ENCODE results near the gene OVAAL. TPM values are rescaled to one million over a fixed set of nuclear protein-coding genes. Genes with fewer than 3 reads are reported as not detected.

Gene OVAAL
- total RNA-seq, 1 donor = not detected

DNA sequence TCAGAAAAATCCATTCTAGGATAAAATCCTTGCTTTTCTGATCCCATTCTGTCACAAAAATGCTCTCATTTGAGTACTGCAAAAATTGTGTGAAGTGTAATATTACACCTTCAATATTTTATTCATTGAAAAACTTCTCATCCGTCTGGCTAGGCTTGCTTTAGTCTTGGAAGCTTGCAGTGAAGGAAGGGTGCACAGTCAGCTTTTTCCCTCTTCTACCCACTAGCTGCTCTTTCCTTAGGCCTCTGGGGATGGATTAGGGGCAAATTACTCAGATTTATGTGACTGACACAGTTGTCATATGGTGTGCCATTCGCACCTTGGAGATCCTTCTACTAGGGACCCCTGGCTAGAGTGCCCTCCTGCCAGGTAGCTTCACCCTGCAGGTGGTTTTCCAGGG lies 32.1 kb downstream of the OVAAL start:
- DNase-seq (ENCODE audit: low read depth) = no peak

DNA sequence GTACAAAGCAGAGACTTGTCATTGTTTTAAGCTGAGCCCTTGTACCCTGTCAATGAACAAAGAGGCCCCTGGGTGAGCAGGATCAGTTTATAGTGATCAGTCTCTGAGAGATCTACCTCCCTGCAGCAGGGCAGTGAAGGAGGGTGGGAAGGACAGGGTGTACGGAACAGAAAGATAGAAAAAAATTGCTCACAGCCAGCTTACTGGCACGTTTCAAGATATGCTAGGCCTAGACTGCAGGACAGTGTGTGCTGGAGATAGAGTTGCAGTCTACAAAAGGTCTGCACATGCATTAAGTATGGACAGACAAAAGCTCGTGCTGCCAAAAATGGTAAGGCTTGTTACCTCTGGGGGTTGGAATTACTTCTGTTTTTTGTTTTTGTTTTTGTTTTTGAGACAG lies 34.6 kb downstream of the OVAAL start:
- DNase-seq (ENCODE audit: low read depth) = no peak

More for the DNA sequence above, 32.1 kb downstream of the OVAAL start:
- no peak overlapping the region for H3K4me3 ChIP-seq (ENCODE audit: low read depth, low read length)
- TF ChIP-seq, protein P1, sequence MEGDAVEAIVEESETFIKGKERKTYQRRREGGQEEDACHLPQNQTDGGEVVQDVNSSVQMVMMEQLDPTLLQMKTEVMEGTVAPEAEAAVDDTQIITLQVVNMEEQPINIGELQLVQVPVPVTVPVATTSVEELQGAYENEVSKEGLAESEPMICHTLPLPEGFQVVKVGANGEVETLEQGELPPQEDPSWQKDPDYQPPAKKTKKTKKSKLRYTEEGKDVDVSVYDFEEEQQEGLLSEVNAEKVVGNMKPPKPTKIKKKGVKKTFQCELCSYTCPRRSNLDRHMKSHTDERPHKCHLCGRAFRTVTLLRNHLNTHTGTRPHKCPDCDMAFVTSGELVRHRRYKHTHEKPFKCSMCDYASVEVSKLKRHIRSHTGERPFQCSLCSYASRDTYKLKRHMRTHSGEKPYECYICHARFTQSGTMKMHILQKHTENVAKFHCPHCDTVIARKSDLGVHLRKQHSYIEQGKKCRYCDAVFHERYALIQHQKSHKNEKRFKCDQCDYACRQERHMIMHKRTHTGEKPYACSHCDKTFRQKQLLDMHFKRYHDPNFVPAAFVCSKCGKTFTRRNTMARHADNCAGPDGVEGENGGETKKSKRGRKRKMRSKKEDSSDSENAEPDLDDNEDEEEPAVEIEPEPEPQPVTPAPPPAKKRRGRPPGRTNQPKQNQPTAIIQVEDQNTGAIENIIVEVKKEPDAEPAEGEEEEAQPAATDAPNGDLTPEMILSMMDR (IDR thresholded peaks at IDR 0.05; ENCODE audit: insufficient read depth, low read depth, low read length) = no peak

DNA sequence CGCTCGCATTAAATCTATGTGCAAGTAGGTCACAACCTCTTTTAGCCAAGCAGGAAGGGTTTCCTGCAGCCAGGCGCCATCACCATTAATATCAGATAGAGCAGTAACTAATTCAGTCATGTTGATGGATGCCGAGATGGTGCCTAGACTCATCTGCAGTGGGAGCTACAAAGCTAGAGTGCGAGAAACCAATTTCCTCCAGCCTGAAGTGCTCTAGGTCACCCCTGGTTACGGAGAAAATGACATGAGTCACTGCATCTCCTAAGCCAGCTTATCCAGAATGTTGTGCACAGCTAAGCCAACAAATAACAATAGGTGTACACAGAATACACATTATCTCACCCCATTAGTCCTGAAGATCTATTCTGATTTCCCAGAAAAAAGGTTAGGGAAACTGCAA lies 36.0 kb downstream of the OVAAL start:
- TF ChIP-seq, protein P1 (IDR thresholded peaks at IDR 0.05; ENCODE audit: insufficient read depth, low read depth, low read length) = no peak
- DNase-seq (ENCODE audit: low read depth) = no peak
- no peak overlapping the region for H3K4me3 ChIP-seq (ENCODE audit: low read depth, low read length)

More for the DNA sequence above, 34.6 kb downstream of the OVAAL start:
- no peak overlapping the region for H3K4me3 ChIP-seq (ENCODE audit: low read depth, low read length)
- TF ChIP-seq, protein P1 (IDR thresholded peaks at IDR 0.05; ENCODE audit: insufficient read depth, low read depth, low read length) = no peak

DNA sequence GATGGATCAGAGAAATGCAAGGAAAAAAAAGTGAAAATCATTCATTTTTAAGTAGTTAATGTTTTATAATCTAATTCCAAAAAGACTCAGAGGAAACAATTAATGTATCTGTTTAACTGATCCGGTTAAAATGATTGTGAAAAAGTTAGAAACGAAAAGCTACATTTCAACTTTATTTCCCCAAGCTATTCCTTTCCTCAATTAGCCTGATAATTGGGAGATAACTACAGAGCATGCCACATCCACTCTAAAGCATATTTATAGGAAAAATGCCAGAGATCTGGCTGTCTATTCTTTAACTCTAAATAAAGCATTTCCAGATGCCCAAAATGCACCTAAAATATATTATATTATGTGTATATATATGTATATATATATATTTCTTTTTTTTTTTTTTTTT lies 37.2 kb downstream of the OVAAL start:
- no peak for DNase-seq (ENCODE audit: low read depth)
- no peak overlapping the region for H3K4me3 ChIP-seq (ENCODE audit: low read depth, low read length)
- TF ChIP-seq, protein P1 (IDR thresholded peaks at IDR 0.05; ENCODE audit: insufficient read depth, low read depth, low read length) = no peak

DNA sequence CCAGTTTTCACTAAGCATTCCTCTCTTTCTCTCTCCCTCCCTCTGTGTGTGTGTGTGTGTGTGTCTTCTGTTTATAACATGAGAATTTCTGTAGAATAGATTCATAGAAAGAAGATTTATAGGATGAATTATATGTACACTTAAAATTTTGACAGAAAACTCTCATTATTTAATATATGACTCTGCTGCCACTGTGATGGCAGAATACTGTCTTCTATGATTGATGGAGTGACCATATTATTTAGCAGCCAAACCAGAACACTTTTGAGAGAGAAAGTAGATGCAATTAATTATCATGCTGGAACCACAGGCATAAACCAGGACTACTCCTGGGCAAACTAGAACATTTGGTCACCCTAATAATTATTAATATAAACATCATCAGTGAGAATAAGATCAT lies 38.8 kb downstream of the OVAAL start:
- TF ChIP-seq, protein P1 (IDR thresholded peaks at IDR 0.05; ENCODE audit: insufficient read depth, low read depth, low read length) = no peak
- no peak for DNase-seq (ENCODE audit: low read depth)
- H3K4me3 ChIP-seq (ENCODE audit: low read depth, low read length) = no peak overlapping the region

DNA sequence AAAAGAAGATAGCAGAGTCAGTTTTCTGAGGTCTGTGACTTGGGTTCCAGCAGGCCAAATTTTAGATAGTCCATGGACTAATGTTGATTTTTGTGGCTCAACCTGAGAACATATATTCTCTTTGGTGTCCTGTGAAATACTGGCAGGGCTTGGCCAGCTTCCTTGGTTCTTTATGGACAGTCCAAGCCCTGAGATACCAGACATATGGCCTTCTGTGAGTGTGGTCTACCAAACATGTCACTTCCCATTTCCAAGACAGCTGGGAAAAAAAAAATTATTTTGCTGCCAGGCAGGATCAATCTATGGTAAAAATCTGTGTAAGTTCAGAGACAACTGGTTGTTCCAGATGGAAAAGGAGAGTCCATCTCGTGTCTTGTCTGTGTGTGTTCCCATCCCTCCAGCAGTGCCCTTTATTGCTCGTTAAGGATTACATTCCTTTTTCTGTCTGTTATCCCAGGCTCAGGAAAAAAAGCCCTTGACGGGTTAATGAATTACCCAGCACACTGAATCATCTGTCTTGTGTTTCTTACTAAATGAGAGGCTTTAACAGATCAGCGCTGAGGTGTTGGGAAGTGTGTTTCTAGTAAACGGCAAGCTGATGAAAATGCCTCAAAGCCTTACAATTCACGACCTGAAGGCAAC lies 39.7 kb downstream of the OVAAL start:
- no peak for DNase-seq (ENCODE audit: low read depth)
- TF ChIP-seq, protein P1 (IDR thresholded peaks at IDR 0.05; ENCODE audit: insufficient read depth, low read depth, low read length) = no peak
- H3K4me3 ChIP-seq (ENCODE audit: low read depth, low read length) = no peak overlapping the region

DNA sequence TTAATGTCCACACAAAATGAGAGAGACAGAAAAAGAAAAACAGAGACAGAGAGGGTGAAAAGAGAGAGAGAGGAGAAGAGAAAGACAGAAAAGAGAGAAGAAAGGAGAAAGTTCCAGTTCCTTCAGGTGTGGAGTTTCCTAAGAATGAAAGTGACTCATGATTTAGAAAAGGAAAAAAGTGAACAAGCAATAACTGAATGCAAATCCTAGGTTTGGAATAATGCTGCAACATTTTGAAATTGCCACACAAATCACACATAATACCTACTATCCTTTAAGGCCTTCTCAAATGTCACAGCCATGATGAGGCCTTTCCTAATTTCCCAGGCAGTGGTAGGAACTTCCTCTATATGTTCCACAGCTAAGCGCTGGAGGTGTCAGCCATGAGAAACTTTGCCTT lies 41.6 kb downstream of the OVAAL start:
- TF ChIP-seq, protein P1 (IDR thresholded peaks at IDR 0.05; ENCODE audit: insufficient read depth, low read depth, low read length) = no peak
- H3K4me3 ChIP-seq (ENCODE audit: low read depth, low read length) = no peak overlapping the region
- DNase-seq (ENCODE audit: low read depth) = no peak
